Activated T-helper 1 cell treated with Interleukin-2 at 50 U/mL for 16 hours (primary cell): ENCODE measurements around the gene WDR74.

Experiments used
- DNase-seq: peaks from one replicate; pipeline ENCODE4 v3.0.0-alpha.2; 2020; ENCODE audit warnings: low read depth

The WDR74 gene

DNA sequence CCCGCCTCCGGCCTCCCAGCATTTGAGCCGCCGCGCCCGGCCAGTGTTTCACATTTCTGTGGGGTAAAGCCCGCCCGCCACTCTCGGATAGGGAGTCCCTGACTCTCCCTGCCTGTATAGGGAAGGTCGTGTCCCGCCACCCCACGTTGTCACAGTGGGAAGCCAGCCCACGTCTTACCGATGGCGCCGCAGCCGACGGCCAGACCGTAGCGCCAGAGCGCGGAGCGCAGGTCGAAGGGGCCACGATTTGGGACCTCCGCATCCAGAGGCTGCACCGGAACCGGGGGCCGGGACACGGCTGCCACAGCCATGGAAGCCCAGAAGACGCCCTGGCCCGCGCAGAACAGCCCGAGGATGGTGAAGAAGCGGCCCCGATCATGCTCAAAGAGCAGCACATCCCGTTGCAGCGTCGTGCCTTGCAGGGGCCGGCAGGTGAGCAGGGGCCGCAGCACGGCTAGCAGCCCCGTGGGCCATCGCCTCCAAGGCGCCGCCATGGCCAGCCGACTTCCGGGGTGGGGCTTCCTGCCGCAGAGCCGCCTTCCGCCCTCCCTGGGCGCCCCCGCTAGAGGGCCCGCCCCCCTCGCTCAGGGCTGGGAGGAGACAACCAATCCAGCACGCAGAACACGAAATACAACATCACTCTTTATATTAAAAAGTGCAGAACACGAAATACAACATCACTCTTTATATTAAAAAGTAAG is 47.7 kb downstream of the WDR74 start, which contains the start of gene TMEM223:
TMEM223 (minus strand) TSS at position 506 of the 701 bp plus-strand sequence; CDS start at position 494, 12 bp downstream.
- DNase-seq = peak; percentile 88

GRCh38 chr11:62789576-62789975 is 49.8 kb downstream of the WDR74 start:
- DNase-seq = no peak

GRCh38 chr11:62788991-62789390 is 50.4 kb downstream of the WDR74 start:
- DNase-seq = no peak

DNA sequence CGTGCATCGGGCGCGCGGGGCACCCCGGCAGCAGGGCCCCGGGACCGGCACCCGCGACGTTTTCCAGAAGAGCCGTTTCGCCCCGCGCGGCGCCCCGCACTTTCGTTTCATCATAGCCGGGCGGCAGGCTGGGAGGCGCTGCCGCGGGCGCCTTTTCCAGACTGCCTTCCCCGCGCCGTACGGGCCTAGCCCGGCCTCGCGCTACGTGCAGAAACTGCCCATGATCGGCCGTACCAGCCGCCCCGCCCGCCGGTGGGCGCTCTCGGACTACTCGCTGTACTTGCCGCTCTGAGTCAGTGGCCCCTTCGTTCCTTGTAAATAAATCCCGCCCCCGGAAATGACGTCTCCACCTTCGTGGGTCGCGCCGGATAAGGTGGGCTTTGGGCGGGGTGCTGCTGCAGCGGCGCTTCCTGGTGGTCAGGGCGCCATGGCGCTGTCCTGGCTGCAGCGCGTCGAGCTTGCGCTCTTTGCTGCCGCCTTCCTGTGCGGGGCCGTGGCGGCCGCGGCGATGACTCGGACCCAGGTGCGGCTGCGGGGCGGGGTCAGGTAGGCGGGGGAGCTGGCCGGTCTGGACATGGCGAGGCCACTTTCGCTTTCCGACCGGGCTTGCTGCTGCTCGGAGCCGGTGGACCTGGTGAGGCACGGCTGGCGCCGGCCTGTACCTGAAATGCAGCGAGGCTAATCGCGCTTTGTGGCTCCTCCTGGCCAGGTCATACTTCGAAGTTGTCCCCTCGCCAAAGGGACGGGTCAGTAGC is 52.2 kb downstream of the WDR74 start, which contains the start of gene TMEM179B:
TMEM179B (plus strand) TSS at position 398 of the 755 bp plus-strand sequence; CDS start at position 428, 30 bp downstream.
- DNase-seq = peak; percentile 92

DNA sequence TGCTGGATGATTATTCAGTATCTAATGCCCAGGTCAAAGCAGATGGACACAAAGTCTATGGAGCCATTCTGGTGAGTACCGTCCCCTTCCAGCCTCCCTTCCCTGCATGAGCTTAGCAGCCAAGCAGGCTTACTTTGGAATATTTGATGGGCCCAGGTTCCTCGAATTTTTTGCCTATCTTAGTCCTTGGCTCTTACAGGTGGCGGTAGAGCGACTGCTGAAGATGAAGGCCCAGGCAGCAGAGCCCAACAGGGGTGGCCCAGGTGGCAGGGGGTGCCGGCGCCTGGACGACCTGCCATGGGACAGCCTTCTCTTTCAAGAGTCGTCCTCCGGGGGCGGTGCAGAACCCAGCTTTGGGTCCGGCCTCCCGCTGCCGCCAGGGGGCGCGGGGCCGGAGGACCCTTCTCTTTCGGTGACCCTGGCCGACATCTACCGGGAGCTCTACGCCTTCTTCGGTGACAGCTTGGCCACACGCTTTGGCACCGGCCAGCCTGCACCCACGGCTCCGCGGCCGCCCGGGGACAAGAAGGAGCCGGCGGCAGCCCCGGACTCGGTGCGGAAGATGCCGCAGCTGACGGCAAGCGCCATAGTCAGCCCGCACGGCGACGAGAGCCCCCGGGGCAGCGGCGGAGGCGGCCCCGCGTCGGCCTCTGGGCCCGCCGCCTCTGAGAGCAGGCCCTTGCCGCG is 52.9 kb downstream of the WDR74 start:
- peak; percentile 80 for DNase-seq
